Measurements from ENCODE around the gene ERBB4. TPM values are rescaled to one million over a fixed set of nuclear protein-coding genes. Genes with fewer than 3 reads are reported as not detected.

ERBB4 gene
- total RNA-seq, 1 donor from 2014 or later: 1.2 TPM

GRCh38 chr2:212186166-212186565 lies 352.4 kb downstream of the ERBB4 start:
- H3K4me2 ChIP-seq (ENCODE audit: low read length): no peak overlapping the region
- H3K27ac ChIP-seq (ENCODE audit: low read depth, low read length): no peak overlapping the region
- H3K27me3 ChIP-seq (ENCODE audit: insufficient read depth, low read length): no peaks in the 10 kb centered on the region
- FAIRE-seq: no peak
- H3K27me3 Mint-ChIP-seq (ENCODE audit: low read depth, unreplicated experiment): no peaks in the 10 kb centered on the region
- DNase-seq (ENCODE audit: low read depth): no peak
- no peak overlapping the region for H3K4me3 ChIP-seq (ENCODE audit: insufficient read depth, low read depth, low read length)
- no peaks in the 10 kb centered on the region for H3K36me3 ChIP-seq (ENCODE audit: insufficient read depth, low read length)
- no peaks in the 10 kb centered on the region for H3K9me3 Mint-ChIP-seq (ENCODE audit: unreplicated experiment)
- no peaks in the 10 kb centered on the region for H3K4me1 ChIP-seq (ENCODE audit: insufficient read depth, low read length)
- peaks cover 2% of the 10 kb centered on the region for H3K4me1 Mint-ChIP-seq (ENCODE audit: low read depth, unreplicated experiment)
- H3K4me3 Mint-ChIP-seq (ENCODE audit: unreplicated experiment): no peak overlapping the region
- H2AFZ ChIP-seq (ENCODE audit: low read depth, low read length): no peak overlapping the region
- H4K20me1 ChIP-seq (ENCODE audit: insufficient read depth, low read length): no peaks in the 10 kb centered on the region
- H3K79me2 ChIP-seq (ENCODE audit: insufficient read depth, low read length): no peaks in the 10 kb centered on the region
- no peaks in the 10 kb centered on the region for H3K36me3 Mint-ChIP-seq (ENCODE audit: low read depth, unreplicated experiment)
- H3K9ac ChIP-seq (ENCODE audit: low read length): no peak overlapping the region
- no peak overlapping the region for H3K27ac Mint-ChIP-seq (ENCODE audit: unreplicated experiment)
- TF ChIP-seq CTCF (IDR thresholded peaks at IDR 0.05; ENCODE audit: insufficient read depth, low read depth, low read length) (no peak), EZH2 (IDR thresholded peaks at IDR 0.05; ENCODE audit: insufficient read depth, low read length) (no peak)
- H3K9me3 ChIP-seq (ENCODE audit: insufficient read depth, low read depth, low read length): no peaks in the 10 kb centered on the region

- H3K27ac ChIP-seq (ENCODE audit: low read depth, low read length): no peak overlapping the region
- peak overlapping the region; percentile 35 for H3K27ac Mint-ChIP-seq (ENCODE audit: unreplicated experiment)
- H3K27me3 ChIP-seq (ENCODE audit: insufficient read depth, low read length): no peaks in the 10 kb centered on the region
- H3K36me3 ChIP-seq (ENCODE audit: insufficient read depth, low read length): no peaks in the 10 kb centered on the region
- no peaks in the 10 kb centered on the region for H4K20me1 ChIP-seq (ENCODE audit: insufficient read depth, low read length)
- FAIRE-seq: no peak
- no peaks in the 10 kb centered on the region for H3K27me3 Mint-ChIP-seq (ENCODE audit: low read depth, unreplicated experiment)
- H3K4me1 ChIP-seq (ENCODE audit: insufficient read depth, low read length): no peaks in the 10 kb centered on the region
- H3K4me2 ChIP-seq (ENCODE audit: low read length): no peak overlapping the region
- H3K79me2 ChIP-seq (ENCODE audit: insufficient read depth, low read length): no peaks in the 10 kb centered on the region
- no peak overlapping the region for H2AFZ ChIP-seq (ENCODE audit: low read depth, low read length)
- no peaks in the 10 kb centered on the region for H3K9me3 ChIP-seq (ENCODE audit: insufficient read depth, low read depth, low read length)
- H3K4me1 Mint-ChIP-seq (ENCODE audit: low read depth, unreplicated experiment): peaks cover 2% of the 10 kb centered on the region
- peak; percentile 50 for DNase-seq (ENCODE audit: low read depth)
- no peak overlapping the region for H3K9ac ChIP-seq (ENCODE audit: low read length)
- H3K36me3 Mint-ChIP-seq (ENCODE audit: low read depth, unreplicated experiment): no peaks in the 10 kb centered on the region
- no peaks in the 10 kb centered on the region for H3K9me3 Mint-ChIP-seq (ENCODE audit: unreplicated experiment)
- H3K4me3 ChIP-seq (ENCODE audit: insufficient read depth, low read depth, low read length): no peak overlapping the region
- H3K4me3 Mint-ChIP-seq (ENCODE audit: unreplicated experiment): no peak overlapping the region
- TF ChIP-seq CTCF (IDR thresholded peaks at IDR 0.05; ENCODE audit: insufficient read depth, low read depth, low read length) (no peak), EZH2 (IDR thresholded peaks at IDR 0.05; ENCODE audit: insufficient read depth, low read length) (no peak)
Observed at GRCh38 chr2:212181646-212182045, 357.0 kb downstream of the ERBB4 start.

- H3K36me3 ChIP-seq (ENCODE audit: insufficient read depth, low read length): no peaks in the 10 kb centered on the region
- DNase-seq (ENCODE audit: low read depth): no peak
Observed at GRCh38 chr2:212180408-212181083, 358.1 kb downstream of the ERBB4 start.

More at GRCh38 chr2:212180408-212181083, 358.1 kb downstream of the ERBB4 start:
- Histone ChIP-seq H3K9me3 (ENCODE audit: insufficient read depth, low read depth, low read length) (no peaks in the 10 kb centered on the region), H2AFZ (ENCODE audit: low read depth, low read length) (no peak overlapping the region), H3K9ac (ENCODE audit: low read length) (no peak overlapping the region), H3K4me3 (ENCODE audit: insufficient read depth, low read depth, low read length) (no peak overlapping the region), H3K4me1 (ENCODE audit: insufficient read depth, low read length) (no peaks in the 10 kb centered on the region), H3K27ac (ENCODE audit: low read depth, low read length) (no peak overlapping the region), H3K79me2 (ENCODE audit: insufficient read depth, low read length) (no peaks in the 10 kb centered on the region), H4K20me1 (ENCODE audit: insufficient read depth, low read length) (no peaks in the 10 kb centered on the region), H3K4me2 (ENCODE audit: low read length) (no peak overlapping the region), H3K27me3 (ENCODE audit: insufficient read depth, low read length) (no peaks in the 10 kb centered on the region)
- no peak for TF ChIP-seq EZH2 (IDR thresholded peaks at IDR 0.05; ENCODE audit: insufficient read depth, low read length)
- no peak for TF ChIP-seq CTCF (IDR thresholded peaks at IDR 0.05; ENCODE audit: insufficient read depth, low read depth, low read length)
- no peak for FAIRE-seq
- Mint-ChIP-seq H3K36me3 (ENCODE audit: low read depth, unreplicated experiment) (no peaks in the 10 kb centered on the region), H3K4me1 (ENCODE audit: low read depth, unreplicated experiment) (peaks cover 6% of the 10 kb centered on the region), H3K4me3 (ENCODE audit: unreplicated experiment) (no peak overlapping the region), H3K27ac (ENCODE audit: unreplicated experiment) (peak overlapping the region; percentile 58), H3K9me3 (ENCODE audit: unreplicated experiment) (no peaks in the 10 kb centered on the region), H3K27me3 (ENCODE audit: low read depth, unreplicated experiment) (no peaks in the 10 kb centered on the region)

Data from astrocyte (in vitro differentiated cells and primary cell).